ENCODE measurements around the gene IL27RA.

- TF ChIP-seq CTCF (IDR thresholded peaks at IDR 0.05 in 2 of 3, conservative IDR thresholded peaks at IDR 0.05 in 1 of 3; ENCODE audit: borderline replicate concordance in 1 of 3, insufficient read depth in 1 of 3, low read depth in 2 of 3, low read length in 2 of 3) (no peak), POLR2AphosphoS5 (IDR thresholded peaks at IDR 0.05; ENCODE audit: low read depth, low read length) (no peak), REST (IDR thresholded peaks at IDR 0.05; ENCODE audit: low read depth) (no peak)
These were observed 30.9 kb downstream of the IL27RA start for GRCh38 chr19:14062558-14062855.

Measured in HCT116 (cell line).